ENCODE results near the gene KRT3.

DNA sequence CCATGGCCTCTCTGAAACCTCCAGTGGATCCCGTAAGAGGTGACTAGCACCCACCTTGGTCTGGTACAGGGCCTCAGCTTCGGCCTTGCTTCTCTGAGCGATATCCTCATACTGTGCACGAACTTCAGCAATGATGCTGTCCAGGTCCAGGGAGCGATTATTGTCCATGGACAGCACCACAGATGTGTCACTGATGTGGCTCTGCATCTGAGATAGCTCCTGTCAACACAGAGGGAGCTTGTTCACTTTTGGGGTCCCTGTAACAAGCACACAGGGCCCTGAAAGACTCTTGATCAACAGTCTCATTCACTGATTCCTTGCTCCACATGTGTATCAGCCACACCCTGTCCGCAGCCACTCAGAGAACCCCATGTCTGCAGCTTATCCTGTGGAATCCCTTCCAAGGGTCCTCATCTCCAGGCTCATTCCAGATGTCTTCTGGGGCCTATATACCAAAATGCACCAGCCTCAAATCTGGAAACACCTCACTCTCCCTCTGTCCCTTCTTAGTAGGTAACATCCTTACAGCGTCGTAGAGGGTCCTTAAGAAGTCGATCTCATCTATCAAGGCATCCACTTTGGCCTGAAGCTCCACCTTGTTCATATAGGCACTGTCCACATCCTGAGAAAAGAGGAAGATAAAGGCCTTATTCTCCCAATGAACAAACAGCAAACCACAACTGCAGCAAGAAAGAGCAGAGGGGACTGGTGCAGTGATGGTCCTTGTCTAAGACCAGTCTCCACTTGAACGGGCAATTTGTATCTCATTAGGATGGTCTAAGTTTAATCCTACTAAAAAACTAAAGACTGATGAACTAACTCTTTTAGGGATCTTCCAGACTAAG is 3.5 kb downstream of the KRT3 start:
- TF ChIP-seq POLR2AphosphoS5 (IDR thresholded peaks at IDR 0.05; ENCODE audit: low read depth, low read length): no peak
- TF ChIP-seq, protein P1, sequence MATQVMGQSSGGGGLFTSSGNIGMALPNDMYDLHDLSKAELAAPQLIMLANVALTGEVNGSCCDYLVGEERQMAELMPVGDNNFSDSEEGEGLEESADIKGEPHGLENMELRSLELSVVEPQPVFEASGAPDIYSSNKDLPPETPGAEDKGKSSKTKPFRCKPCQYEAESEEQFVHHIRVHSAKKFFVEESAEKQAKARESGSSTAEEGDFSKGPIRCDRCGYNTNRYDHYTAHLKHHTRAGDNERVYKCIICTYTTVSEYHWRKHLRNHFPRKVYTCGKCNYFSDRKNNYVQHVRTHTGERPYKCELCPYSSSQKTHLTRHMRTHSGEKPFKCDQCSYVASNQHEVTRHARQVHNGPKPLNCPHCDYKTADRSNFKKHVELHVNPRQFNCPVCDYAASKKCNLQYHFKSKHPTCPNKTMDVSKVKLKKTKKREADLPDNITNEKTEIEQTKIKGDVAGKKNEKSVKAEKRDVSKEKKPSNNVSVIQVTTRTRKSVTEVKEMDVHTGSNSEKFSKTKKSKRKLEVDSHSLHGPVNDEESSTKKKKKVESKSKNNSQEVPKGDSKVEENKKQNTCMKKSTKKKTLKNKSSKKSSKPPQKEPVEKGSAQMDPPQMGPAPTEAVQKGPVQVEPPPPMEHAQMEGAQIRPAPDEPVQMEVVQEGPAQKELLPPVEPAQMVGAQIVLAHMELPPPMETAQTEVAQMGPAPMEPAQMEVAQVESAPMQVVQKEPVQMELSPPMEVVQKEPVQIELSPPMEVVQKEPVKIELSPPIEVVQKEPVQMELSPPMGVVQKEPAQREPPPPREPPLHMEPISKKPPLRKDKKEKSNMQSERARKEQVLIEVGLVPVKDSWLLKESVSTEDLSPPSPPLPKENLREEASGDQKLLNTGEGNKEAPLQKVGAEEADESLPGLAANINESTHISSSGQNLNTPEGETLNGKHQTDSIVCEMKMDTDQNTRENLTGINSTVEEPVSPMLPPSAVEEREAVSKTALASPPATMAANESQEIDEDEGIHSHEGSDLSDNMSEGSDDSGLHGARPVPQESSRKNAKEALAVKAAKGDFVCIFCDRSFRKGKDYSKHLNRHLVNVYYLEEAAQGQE (IDR thresholded peaks at IDR 0.05; ENCODE audit: insufficient read depth in 1 of 2, low read depth in 2 of 2, low read length in 2 of 2): no peak
- no peak for TF ChIP-seq TAF1 (IDR thresholded peaks at IDR 0.05; ENCODE audit: borderline replicate concordance, insufficient read depth, low read length)
- TF ChIP-seq SIN3A (IDR thresholded peaks at IDR 0.05; ENCODE audit: borderline replicate concordance, insufficient read depth, low read length): no peak
